Activated T-cell treated with anti-CD3 and anti-CD28 coated beads for 48 hours (primary cell): Measurements from ENCODE around the gene HIVEP1.

Experiments
- DNase-seq: peaks from one replicate; pipeline ENCODE4 v3.0.0-alpha.2; 2020; ENCODE audit warnings: low read depth

Gene HIVEP1

GRCh38 chr6:12048609-12049008 lies 36.5 kb downstream of the HIVEP1 start:
- DNase-seq: no peak

GRCh38 chr6:12049165-12049564 lies 37.1 kb downstream of the HIVEP1 start:
- no peak for DNase-seq

GRCh38 chr6:12051861-12052368 lies 39.8 kb downstream of the HIVEP1 start:
- DNase-seq: no peak

GRCh38 chr6:12058172-12058961 lies 46.3 kb downstream of the HIVEP1 start:
- DNase-seq: no peak

- DNase-seq: peak; percentile 58
Measured at GRCh38 chr6:12060780-12061609, 48.9 kb downstream of the HIVEP1 start.

GRCh38 chr6:12062605-12063004 lies 50.5 kb downstream of the HIVEP1 start:
- DNase-seq: no peak

GRCh38 chr6:12064131-12064530 lies 52.0 kb downstream of the HIVEP1 start:
- no peak for DNase-seq

GRCh38 chr6:12064538-12065071 lies 52.5 kb downstream of the HIVEP1 start:
- no peak for DNase-seq

GRCh38 chr6:12065321-12066140 lies 53.4 kb downstream of the HIVEP1 start:
- no peak for DNase-seq

GRCh38 chr6:12066297-12066696 lies 54.2 kb downstream of the HIVEP1 start:
- no peak for DNase-seq

- DNase-seq: no peak
Measured at GRCh38 chr6:12068899-12069557, 56.9 kb downstream of the HIVEP1 start.

GRCh38 chr6:12069891-12070529 lies 57.9 kb downstream of the HIVEP1 start:
- DNase-seq: no peak

- DNase-seq: no peak
Measured at GRCh38 chr6:12071064-12071615, 59.0 kb downstream of the HIVEP1 start.

GRCh38 chr6:12075067-12075563 lies 63.0 kb downstream of the HIVEP1 start:
- DNase-seq: no peak

- no peak for DNase-seq
Measured at GRCh38 chr6:12077021-12077710, 65.1 kb downstream of the HIVEP1 start.

GRCh38 chr6:12078014-12078413 lies 65.9 kb downstream of the HIVEP1 start:
- no peak for DNase-seq

- DNase-seq: no peak
Measured at GRCh38 chr6:12081771-12082170, 69.7 kb downstream of the HIVEP1 start.

- DNase-seq: no peak
Measured at GRCh38 chr6:12082368-12082767, 70.3 kb downstream of the HIVEP1 start.

- DNase-seq: no peak
Measured at GRCh38 chr6:12083302-12083701, 71.2 kb downstream of the HIVEP1 start.

GRCh38 chr6:12083763-12084162 lies 71.7 kb downstream of the HIVEP1 start:
- no peak for DNase-seq
